Measurements from ENCODE around the gene GDNF. TPM values are rescaled to one million over a fixed set of nuclear protein-coding genes. Genes with fewer than 3 reads are reported as not detected.
"Not testable (repeated sequence)": the region's sequence is repeated elsewhere in the genome, so short reads cannot be mapped to it uniquely, and the experiment has no call there.

The GDNF gene, protein sequence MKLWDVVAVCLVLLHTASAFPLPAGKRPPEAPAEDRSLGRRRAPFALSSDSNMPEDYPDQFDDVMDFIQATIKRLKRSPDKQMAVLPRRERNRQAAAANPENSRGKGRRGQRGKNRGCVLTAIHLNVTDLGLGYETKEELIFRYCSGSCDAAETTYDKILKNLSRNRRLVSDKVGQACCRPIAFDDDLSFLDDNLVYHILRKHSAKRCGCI
- not detected in 2 replicates for total RNA-seq

DNA sequence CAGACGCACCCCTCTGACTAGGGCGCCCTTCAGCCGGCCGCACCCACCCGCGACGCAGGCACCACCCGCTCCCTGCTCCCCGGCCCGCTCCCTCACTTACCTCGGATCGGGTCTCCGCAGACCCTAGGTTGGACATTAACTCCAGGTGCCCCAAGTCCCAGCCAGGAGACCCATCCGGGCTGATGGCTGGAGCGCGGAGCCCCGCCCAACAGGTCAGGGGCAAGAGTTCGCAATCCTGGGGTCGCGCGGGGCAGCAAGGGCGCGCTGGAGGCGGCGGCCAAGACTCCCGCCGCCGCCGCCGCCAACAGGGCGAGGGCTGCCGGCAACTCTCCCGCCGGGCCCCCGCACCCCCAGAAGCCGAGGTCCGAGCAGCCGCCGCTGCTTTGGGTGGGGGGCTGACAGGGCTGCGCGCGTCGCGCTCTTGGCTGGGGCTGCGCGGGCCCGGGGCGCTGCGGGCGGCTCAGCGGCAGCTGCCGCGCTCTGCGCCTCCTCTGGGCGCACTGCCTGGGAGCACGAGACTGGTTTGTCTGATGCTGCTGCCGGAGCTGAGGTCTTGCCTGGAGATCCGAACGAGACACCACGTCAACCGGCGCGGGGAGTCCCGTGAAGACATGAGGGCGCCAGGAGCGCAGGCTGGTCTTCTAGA is at the start of gene GDNF:
GDNF (minus strand) TSS at position 635 of the 646 bp plus-strand sequence. CDS start 5,245 bp downstream, outside the sequence.
- intact Hi-C loops (cut with micrococcal nuclease), result loop anchor here (5.0 kb wide), 1 partner anchor 117 kb away; no protein-coding TSS in a partner anchor

DNA sequence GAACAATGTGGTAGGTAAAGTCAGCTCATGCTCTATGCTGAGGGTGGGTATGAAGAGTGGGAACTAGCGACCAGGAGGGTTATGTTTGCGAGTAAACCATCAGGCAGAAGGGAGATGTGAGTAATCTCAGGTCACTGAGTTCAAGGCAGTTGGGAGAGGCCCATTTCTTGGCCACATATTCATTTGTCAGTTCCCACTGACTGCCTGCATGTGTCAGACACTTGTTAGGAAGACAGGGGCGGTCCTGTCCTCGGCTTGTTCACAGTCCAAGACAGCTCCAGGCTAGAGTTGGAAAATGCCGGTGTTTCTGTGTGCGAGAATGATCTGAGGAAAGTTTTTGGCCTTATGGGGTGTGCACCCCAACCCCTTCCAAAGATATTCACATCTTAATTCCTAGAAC is 48.6 kb upstream of the GDNF start:
- intact Hi-C loops (cut with micrococcal nuclease), result no loop called here

GRCh38 chr5:37886242-37886905 is 46.5 kb upstream of the GDNF start:
- intact Hi-C loops (cut with micrococcal nuclease), result no loop called here

- intact Hi-C loops (cut with micrococcal nuclease), result no loop called here
Observed at GRCh38 chr5:37882636-37883035, 42.8 kb upstream of the GDNF start.

DNA sequence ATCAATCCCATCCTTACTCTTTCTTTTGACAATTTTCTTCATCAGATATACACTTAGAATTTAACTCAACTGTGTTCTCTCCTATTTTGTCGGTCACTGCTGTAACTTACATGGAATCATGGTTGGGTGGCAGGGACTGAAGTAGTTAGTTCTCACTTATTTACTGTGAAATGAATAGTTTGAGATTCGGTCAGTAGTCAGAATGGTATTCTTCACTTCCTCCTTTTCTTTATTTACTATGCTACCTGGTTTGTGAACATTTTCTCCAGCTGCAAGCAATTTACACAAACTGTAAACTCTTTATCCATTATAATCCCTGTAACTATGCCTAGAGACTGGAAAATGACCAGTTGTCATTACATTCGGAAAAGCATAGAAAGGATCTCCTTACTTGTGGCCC is 41.5 kb upstream of the GDNF start:
- intact Hi-C loops (cut with micrococcal nuclease), result no loop called here

- intact Hi-C loops (cut with micrococcal nuclease), result no loop called here
Observed at GRCh38 chr5:37876943-37877342, 37.1 kb upstream of the GDNF start.

DNA sequence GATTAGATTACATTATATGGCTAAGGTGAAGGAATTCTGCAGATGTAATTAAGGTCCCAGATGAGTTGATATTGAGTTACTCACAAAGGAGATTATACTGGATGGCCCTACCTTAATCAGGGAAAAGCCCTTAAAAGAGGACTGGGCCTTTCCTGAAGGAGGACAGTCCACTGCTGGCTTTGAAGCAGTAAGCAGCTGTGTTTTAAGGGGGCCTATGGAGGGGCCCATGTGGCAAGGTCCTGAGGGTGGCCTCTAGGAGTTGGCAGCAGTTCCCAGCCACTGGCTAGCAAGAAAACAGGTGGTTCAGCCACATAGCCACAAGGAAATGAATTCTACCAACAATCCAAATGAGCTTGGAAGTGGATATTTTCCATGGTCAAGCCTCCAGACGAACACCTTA is 36.4 kb upstream of the GDNF start:
- intact Hi-C loops (cut with micrococcal nuclease), result no loop called here

DNA sequence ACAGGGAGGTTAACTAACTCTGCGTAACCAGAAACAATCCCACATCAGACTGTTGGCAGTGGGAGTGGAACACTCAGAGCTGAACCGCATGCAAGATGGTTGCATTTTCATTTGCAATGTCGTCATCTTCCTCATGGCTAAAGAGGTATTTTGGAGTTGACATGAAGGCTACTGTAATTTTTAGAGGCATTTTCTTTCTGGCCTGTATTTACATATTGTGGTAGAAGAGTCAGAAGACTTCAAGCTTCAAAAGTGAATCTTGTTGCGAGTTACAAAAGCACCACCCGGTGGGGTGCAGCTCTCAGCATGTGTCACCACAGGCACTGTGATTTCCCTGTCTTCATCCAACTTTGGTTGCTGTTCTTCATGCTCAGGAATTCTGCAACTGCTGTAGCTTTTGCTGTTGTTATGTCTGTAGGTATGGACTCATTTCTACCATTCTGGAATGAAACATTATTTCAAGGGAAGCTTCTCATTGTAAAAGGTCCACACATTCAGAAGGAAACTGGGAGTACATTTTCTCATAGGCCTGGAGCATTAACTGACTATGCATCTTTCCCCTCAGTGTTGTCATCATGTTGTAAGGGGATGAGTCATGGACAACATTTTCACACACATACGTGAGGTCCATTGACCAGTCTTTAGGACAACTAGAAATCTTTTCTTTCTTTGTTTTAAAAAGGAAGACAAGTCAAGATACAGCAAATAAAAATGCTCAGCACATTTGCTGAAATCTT is 35.4 kb upstream of the GDNF start:
- intact Hi-C loops (cut with micrococcal nuclease), result no loop called here

DNA sequence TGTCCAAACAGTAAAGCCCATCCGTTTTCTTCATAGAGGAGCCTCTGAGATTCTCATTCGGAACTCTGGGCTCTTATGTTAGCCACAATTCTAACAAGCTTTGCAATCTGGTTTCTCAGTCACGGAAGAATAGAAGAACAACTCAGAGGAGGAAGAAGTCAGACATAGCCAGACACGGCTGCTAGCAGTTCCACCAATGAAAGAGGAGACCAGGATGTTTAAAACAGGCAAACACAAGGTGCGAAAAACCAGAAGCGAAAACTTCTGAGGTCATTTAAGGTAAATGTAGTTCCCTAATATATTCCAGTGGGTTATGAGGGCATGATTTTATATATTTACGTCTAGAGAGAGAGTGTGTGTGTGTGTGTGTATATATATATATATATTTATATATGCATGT is 34.1 kb upstream of the GDNF start:
- intact Hi-C loops (cut with micrococcal nuclease), result no loop called here

DNA sequence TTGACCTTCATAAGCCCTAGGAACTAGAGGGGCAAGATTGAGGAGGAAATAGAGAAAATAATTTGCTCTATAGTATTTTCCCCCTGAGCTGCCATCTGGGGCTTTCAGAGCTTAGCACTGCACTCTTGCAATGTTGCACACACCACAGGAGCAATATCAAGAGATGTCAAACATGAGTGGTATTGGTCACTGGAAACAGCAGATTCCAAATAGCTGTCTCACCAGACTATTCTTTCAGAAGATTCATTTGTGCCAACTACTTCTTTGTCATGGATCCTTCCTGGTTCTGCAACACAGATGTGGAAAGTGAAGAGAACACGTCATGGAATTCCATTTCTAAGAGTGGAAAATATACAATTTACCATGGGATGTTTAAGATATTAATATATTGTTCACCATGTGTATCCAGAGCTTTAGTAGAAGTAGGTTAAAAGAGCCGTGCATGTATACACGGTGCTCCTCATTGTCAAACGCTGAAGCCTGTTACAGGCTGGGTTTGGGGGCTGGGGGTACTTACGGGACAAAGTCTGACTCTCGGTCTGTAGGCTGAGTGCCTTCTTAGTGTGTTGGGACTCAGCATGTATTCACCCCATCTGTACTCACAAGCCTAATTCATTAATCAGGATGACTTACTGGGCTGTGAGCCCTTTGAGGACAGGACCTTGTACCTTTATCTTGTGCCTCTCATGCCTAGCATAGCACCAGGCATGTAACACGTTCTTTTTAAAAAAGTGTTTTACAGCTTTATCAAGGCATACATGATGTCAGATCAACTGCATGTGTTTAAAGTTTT is 31.4 kb upstream of the GDNF start:
- intact Hi-C loops (cut with micrococcal nuclease), result no loop called here

GRCh38 chr5:37869216-37869615 is 29.4 kb upstream of the GDNF start:
- intact Hi-C loops (cut with micrococcal nuclease), result no loop called here

DNA sequence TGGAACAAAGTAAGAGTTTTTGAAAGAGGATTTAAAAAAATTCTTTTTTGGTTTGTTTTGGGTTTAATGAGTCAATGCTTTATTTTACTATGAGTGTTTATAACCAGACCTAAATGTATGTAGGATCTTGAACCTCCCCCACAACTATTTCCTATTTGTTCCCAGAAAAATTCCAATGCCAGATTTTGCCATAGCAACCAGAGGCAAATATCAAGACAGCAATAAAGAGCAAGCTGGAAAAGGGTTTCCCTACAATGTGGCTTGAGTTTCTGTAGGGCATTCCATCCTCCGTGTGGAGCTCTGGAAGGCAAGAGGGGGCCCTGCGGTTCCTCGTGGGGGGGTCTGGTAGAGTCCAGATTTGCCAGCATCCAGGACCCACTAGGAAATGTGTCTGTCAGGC is 27.8 kb upstream of the GDNF start:
- intact Hi-C loops (cut with micrococcal nuclease), result no loop called here

DNA sequence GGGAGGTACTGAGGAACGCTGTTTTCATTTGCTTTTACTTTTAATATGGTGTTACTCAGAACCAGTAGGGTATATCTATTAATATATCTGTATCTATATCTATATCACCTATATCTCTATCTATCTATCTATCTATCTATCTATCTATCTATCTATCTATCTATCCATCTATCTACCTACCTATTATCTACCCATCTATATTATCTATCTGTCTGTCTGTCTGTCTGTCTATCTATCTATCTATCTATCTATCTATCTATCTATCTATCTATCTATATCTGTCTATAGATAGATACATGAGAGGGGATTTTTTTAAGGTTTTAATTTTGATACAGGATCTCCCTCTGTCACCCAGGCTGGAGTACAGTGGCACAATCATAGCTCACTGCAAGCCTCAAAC is 23.1 kb upstream of the GDNF start:
- intact Hi-C loops (cut with micrococcal nuclease), result not testable (repeated sequence)

DNA sequence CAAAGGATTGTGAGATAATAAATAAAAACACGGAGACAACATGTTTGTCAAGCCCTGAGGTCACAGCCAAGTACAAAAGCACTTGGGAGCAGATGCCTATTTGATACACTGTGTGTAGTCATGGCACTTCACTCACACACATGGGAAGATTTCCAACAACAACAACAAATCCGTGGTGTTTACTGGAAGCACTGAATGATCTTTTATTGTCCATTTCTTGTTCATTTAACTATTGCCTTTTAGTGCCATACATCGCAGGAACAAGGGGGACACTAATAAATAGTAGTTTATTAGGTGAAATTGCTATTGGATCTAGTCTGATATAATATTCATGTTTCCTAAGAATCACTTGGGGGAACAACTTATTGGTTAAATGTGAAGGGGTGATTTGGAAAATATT is 20.4 kb upstream of the GDNF start:
- intact Hi-C loops (cut with micrococcal nuclease), result no loop called here

DNA sequence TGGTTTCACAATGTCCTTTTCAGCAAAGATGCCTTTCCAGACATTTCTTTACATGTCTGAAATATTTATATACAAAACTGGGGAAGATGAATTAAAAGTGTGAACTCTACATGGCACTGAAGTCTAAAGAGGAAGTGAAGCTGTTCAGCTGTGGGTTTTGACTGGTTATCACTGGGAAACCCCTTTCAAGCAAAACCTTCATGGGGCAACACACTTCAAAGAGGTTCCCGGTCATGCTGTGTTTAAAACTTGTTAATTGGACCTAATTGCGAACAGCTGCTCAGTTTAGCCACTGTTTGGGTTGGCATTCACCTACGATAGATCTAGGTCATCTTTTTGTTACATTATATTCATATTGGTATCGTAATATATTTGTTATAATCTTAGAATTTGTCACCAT is 20.0 kb upstream of the GDNF start:
- intact Hi-C loops (cut with micrococcal nuclease), result no loop called here

GRCh38 chr5:37858250-37858649 is 18.4 kb upstream of the GDNF start:
- intact Hi-C loops (cut with micrococcal nuclease), result no loop called here

DNA sequence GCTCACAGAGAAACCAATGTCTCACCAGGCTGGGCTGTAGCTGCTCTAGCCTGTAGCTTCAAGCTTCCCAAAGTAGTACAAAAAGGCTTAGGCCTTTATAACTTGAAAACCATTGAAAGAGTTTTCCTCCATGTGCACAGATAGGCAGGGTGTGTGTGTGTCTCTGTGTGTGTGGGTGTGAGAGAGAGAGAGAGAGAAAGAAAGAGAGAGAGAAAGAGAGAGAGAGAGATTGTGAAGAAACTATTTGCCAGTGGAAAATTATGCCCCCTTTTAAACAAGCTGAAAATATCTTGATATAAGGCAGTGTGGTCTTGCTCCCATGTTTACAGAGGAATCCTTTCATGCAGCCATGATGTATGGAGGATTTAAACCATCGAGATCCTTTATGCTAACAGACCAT is 17.9 kb upstream of the GDNF start:
- intact Hi-C loops (cut with micrococcal nuclease), result no loop called here

- intact Hi-C loops (cut with micrococcal nuclease), result no loop called here
Observed at GRCh38 chr5:37855438-37855837, 15.6 kb upstream of the GDNF start.

DNA sequence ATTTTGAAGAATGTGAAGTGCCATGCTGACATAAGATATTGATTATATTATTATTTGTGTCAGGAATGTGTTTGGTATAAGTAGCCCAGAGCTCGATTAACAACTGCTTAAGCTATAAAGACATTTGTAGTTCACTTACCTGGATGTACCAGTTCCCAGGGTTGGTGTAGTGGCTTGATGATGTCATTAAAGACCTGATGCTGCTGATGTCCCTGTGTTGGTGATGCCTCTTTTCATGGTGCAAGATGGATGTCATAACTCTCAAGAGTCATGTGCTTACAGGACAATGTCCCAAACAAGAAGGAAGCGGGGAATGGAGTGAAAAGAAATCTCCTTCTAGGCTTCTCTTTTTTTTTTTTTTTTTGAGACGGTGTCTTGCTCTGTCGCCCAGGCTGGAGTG is 11.5 kb upstream of the GDNF start:
- intact Hi-C loops (cut with micrococcal nuclease), result no loop called here

GRCh38 chr5:37850226-37850865 is 10.5 kb upstream of the GDNF start:
- intact Hi-C loops (cut with micrococcal nuclease), result no loop called here

- intact Hi-C loops (cut with micrococcal nuclease), result no loop called here
Observed at GRCh38 chr5:37849641-37850040, 9.8 kb upstream of the GDNF start.

All from T-helper 1 cell treated with Interleukin-12 subunit alpha and Interleukin-12 subunit beta and Interleukin-4 antibody, amounts not matched to agents 30 ng/mL and 1 ng/mL, for 36 hours (primary cell).